Muscle layer of colon (tissue), 2 donors: ENCODE measurements around the gene RPL13.

Experiments used
- H3K27ac ChIP-seq: one replicate; pipeline ENCODE4 v1.7.0; 2013; ENCODE audit warnings: low read depth, mild to moderate bottlenecking, low read length, moderate library complexity
- H3K27me3 ChIP-seq, 2 donors: one replicate each; pipeline ENCODE4 v1.7.0; 2013; ENCODE audit warnings: low read length in 2 of 2, mild to moderate bottlenecking in 2 of 2; ENCODE audit not compliant: insufficient read depth in 2 of 2, control insufficient read depth in 1 of 2
- H3K36me3 ChIP-seq: one replicate; pipeline ENCODE4 v1.7.0; 2013; ENCODE audit warnings: mild to moderate bottlenecking, low read length; ENCODE audit not compliant: insufficient read depth
- H3K4me1 ChIP-seq: one replicate; pipeline ENCODE4 v1.7.0; 2013; ENCODE audit warnings: mild to moderate bottlenecking, low read length; ENCODE audit not compliant: insufficient read depth
- H3K4me3 ChIP-seq, 2 donors: one replicate each; pipeline ENCODE4 v1.7.0; 2013; ENCODE audit warnings: low read length in 2 of 2, low read depth in 1 of 2, mild to moderate bottlenecking in 1 of 2, moderate library complexity in 1 of 2
- H3K9ac ChIP-seq: one replicate; pipeline ENCODE4 v1.7.0; 2013; ENCODE audit warnings: low read length
- H3K9me3 ChIP-seq: one replicate; pipeline ENCODE4 v1.7.0; 2013; ENCODE audit warnings: mild to moderate bottlenecking, low read length
- donor health status: abdominal sarcoma.
- donor health status: Adenocarcinoma of cecum.

RPL13 gene

GRCh38 chr16:89545831-89546574, 14.5 kb upstream of the RPL13 start:
- H3K9ac ChIP-seq, result no peak overlapping the region

GRCh38 chr16:89546781-89547180, 13.7 kb upstream of the RPL13 start:
- no peak overlapping the region for H3K27ac ChIP-seq
- H3K4me3 ChIP-seq, result no peak overlapping the region
- no peaks in the 10 kb centered on the region for H3K4me1 ChIP-seq
- H3K27me3 ChIP-seq, result no peaks in the 10 kb centered on the region
- no peaks in the 10 kb centered on the region for H3K9me3 ChIP-seq
- H3K36me3 ChIP-seq, result peaks cover 32% of the 10 kb centered on the region
- no peak overlapping the region for H3K9ac ChIP-seq

More at GRCh38 chr16:89545831-89546574, 14.5 kb upstream of the RPL13 start:
- Histone ChIP-seq H3K36me3 (peaks cover 37% of the 10 kb centered on the region), H3K4me1 (no peaks in the 10 kb centered on the region), H3K27ac (no peak overlapping the region), H3K4me3 (no peak overlapping the region), H3K27me3 (no peaks in the 10 kb centered on the region), H3K9me3 (no peaks in the 10 kb centered on the region)

GRCh38 chr16:89547291-89547690, 13.2 kb upstream of the RPL13 start:
- Histone ChIP-seq H3K27ac (no peak overlapping the region), H3K36me3 (peaks cover 37% of the 10 kb centered on the region), H3K4me1 (no peaks in the 10 kb centered on the region), H3K4me3 (no peak overlapping the region), H3K9ac (no peak overlapping the region), H3K9me3 (no peaks in the 10 kb centered on the region), H3K27me3 (no peaks in the 10 kb centered on the region)

GRCh38 chr16:89547860-89548259, 12.6 kb upstream of the RPL13 start:
- Histone ChIP-seq H3K4me1 (no peaks in the 10 kb centered on the region), H3K9me3 (no peaks in the 10 kb centered on the region), H3K27ac (no peak overlapping the region), H3K4me3 (no peak overlapping the region), H3K36me3 (peaks cover 42% of the 10 kb centered on the region), H3K27me3 (no peaks in the 10 kb centered on the region), H3K9ac (no peak overlapping the region)

GRCh38 chr16:89548344-89549006, 12.0 kb upstream of the RPL13 start:
- H3K36me3 ChIP-seq, result peaks cover 48% of the 10 kb centered on the region
- H3K27ac ChIP-seq, result no peak overlapping the region

GRCh38 chr16:89549007-89549700, 11.3 kb upstream of the RPL13 start:
- no peaks in the 10 kb centered on the region for H3K4me1 ChIP-seq
- H3K4me3 ChIP-seq, result no peak overlapping the region
- no peak overlapping the region for H3K9ac ChIP-seq
- H3K27ac ChIP-seq, result no peak overlapping the region
- no peaks in the 10 kb centered on the region for H3K9me3 ChIP-seq
- no peaks in the 10 kb centered on the region for H3K27me3 ChIP-seq
- peaks cover 53% of the 10 kb centered on the region for H3K36me3 ChIP-seq

More at GRCh38 chr16:89548344-89549006, 12.0 kb upstream of the RPL13 start:
- H3K4me1 ChIP-seq, result no peaks in the 10 kb centered on the region
- no peaks in the 10 kb centered on the region for H3K27me3 ChIP-seq
- H3K4me3 ChIP-seq, result no peak overlapping the region
- no peaks in the 10 kb centered on the region for H3K9me3 ChIP-seq
- H3K9ac ChIP-seq, result no peak overlapping the region

- H3K4me1 ChIP-seq, result no peaks in the 10 kb centered on the region
- H3K9ac ChIP-seq, result no peak overlapping the region
- peaks cover 48% of the 10 kb centered on the region for H3K36me3 ChIP-seq
- no peaks in the 10 kb centered on the region for H3K9me3 ChIP-seq
- no peaks in the 10 kb centered on the region for H3K27me3 ChIP-seq
- H3K27ac ChIP-seq, result no peak overlapping the region
- H3K4me3 ChIP-seq, result no peak overlapping the region
Measured at GRCh38 chr16:89550421-89551007, 10.0 kb upstream of the RPL13 start.

- Histone ChIP-seq H3K9me3 (no peaks in the 10 kb centered on the region), H3K9ac (no peak overlapping the region), H3K4me3 (no peak overlapping the region), H3K27ac (no peak overlapping the region), H3K36me3 (peaks cover 53% of the 10 kb centered on the region), H3K4me1 (no peaks in the 10 kb centered on the region), H3K27me3 (no peaks in the 10 kb centered on the region)
Measured at GRCh38 chr16:89552329-89552728, 8.2 kb upstream of the RPL13 start.

- Histone ChIP-seq H3K4me3 (no peak overlapping the region), H3K27me3 (no peaks in the 10 kb centered on the region), H3K9ac (no peak overlapping the region), H3K36me3 (peaks cover 51% of the 10 kb centered on the region), H3K9me3 (no peaks in the 10 kb centered on the region), H3K27ac (no peak overlapping the region), H3K4me1 (peaks cover 3% of the 10 kb centered on the region)
Measured at GRCh38 chr16:89552913-89553312, 7.6 kb upstream of the RPL13 start.

- Histone ChIP-seq H3K4me3 (no peak overlapping the region), H3K9ac (no peak overlapping the region), H3K27me3 (no peaks in the 10 kb centered on the region), H3K4me1 (peaks cover 4% of the 10 kb centered on the region), H3K36me3 (peaks cover 42% of the 10 kb centered on the region), H3K9me3 (no peaks in the 10 kb centered on the region), H3K27ac (no peak overlapping the region)
Measured at GRCh38 chr16:89553733-89554132, 6.7 kb upstream of the RPL13 start.

- H3K27me3 ChIP-seq, result no peaks in the 10 kb centered on the region
- H3K27ac ChIP-seq, result no peak overlapping the region
- H3K9me3 ChIP-seq, result no peaks in the 10 kb centered on the region
- peaks cover 38% of the 10 kb centered on the region for H3K36me3 ChIP-seq
- H3K9ac ChIP-seq, result no peak overlapping the region
- peaks cover 4% of the 10 kb centered on the region for H3K4me1 ChIP-seq
- no peak overlapping the region for H3K4me3 ChIP-seq
Measured at GRCh38 chr16:89554343-89554742, 6.1 kb upstream of the RPL13 start.
